Measurements from ENCODE around the gene NBPF3.
"Not testable (repeated sequence)": the region's sequence is repeated elsewhere in the genome, so short reads cannot be mapped to it uniquely, and the experiment has no call there.

Gene NBPF3

GRCh38 chr1:21439721-21440629 lies at the start of gene NBPF3:
TSS of gene NBPF3 (plus strand) at chr1:21440137. CDS start at chr1:21445087, 4,950 bp downstream.
- intact Hi-C loops (cut with DNase I) = no loop called here
- peak; percentile 78 to 97 (median 92) for DNase-seq

- intact Hi-C loops (cut with DNase I) = no loop called here
- DNase-seq = no peak
Observed at GRCh38 chr1:21391497-21391896, 48.4 kb upstream of the NBPF3 start.

GRCh38 chr1:21392587-21393263 lies 47.2 kb upstream of the NBPF3 start:
- no peak for DNase-seq
- intact Hi-C loops (cut with DNase I) = no loop called here

GRCh38 chr1:21396516-21396915 lies 43.4 kb upstream of the NBPF3 start:
- no peak for DNase-seq
- intact Hi-C loops (cut with DNase I) = no loop called here

- DNase-seq = peak in 9 of 10 donors; percentile 10 to 89 (median 29)
- intact Hi-C loops (cut with DNase I) = no loop called here
Observed at GRCh38 chr1:21397813-21398188, 42.1 kb upstream of the NBPF3 start.

- intact Hi-C loops (cut with DNase I); DNase-seq: not testable (repeated sequence)
Observed at GRCh38 chr1:21401726-21402346, 38.1 kb upstream of the NBPF3 start.

- no peak for DNase-seq
- intact Hi-C loops (cut with DNase I) = no loop called here
Observed at GRCh38 chr1:21406659-21407058, 33.3 kb upstream of the NBPF3 start.

- intact Hi-C loops (cut with DNase I); DNase-seq: not testable (repeated sequence)
Observed at GRCh38 chr1:21409897-21410296, 30.0 kb upstream of the NBPF3 start.

GRCh38 chr1:21414015-21414414 lies 25.9 kb upstream of the NBPF3 start:
- intact Hi-C loops (cut with DNase I) = no loop called here

GRCh38 chr1:21420378-21420777 lies 19.6 kb upstream of the NBPF3 start:
- intact Hi-C loops (cut with DNase I); DNase-seq: not testable (repeated sequence)

More at GRCh38 chr1:21414015-21414414, 25.9 kb upstream of the NBPF3 start:
- no peak for DNase-seq

GRCh38 chr1:21421307-21421706 lies 18.6 kb upstream of the NBPF3 start:
- intact Hi-C loops (cut with DNase I); DNase-seq: not testable (repeated sequence)

- intact Hi-C loops (cut with DNase I) = not testable (repeated sequence)
- DNase-seq = peak in 1 of 10 donors; percentile 67
Observed at GRCh38 chr1:21427798-21428480, 12.0 kb upstream of the NBPF3 start.

- DNase-seq; intact Hi-C loops (cut with DNase I): not testable (repeated sequence)
Observed at GRCh38 chr1:21428481-21429073, 11.4 kb upstream of the NBPF3 start.

GRCh38 chr1:21429210-21429609 lies 10.7 kb upstream of the NBPF3 start:
- not testable (repeated sequence) for DNase-seq

GRCh38 chr1:21430875-21431274 lies 9.1 kb upstream of the NBPF3 start:
- peak in 1 of 10 donors; percentile 24 for DNase-seq
- intact Hi-C loops (cut with DNase I) = not testable (repeated sequence)

More at GRCh38 chr1:21429210-21429609, 10.7 kb upstream of the NBPF3 start:
- intact Hi-C loops (cut with DNase I) = not testable (repeated sequence)

- intact Hi-C loops (cut with DNase I) = no loop called here
- DNase-seq = no peak
Observed at GRCh38 chr1:21434394-21434793, 5.5 kb upstream of the NBPF3 start.

GRCh38 chr1:21435646-21436487 lies 4.1 kb upstream of the NBPF3 start:
- DNase-seq = peak in 1 of 10 donors; percentile 51
- intact Hi-C loops (cut with DNase I) = no loop called here

GRCh38 chr1:21436488-21437340 lies 3.2 kb upstream of the NBPF3 start:
- intact Hi-C loops (cut with DNase I) = no loop called here
- DNase-seq = peak in 6 of 10 donors; percentile 20 to 87 (median 67)

All from posterior cingulate gyrus (tissue), 11 donors.